MCF 10A (cell line): ENCODE data around the gene CLCN6. TPM values are rescaled to one million over a fixed set of nuclear protein-coding genes. Genes with fewer than 3 reads are reported as not detected.

Experiments
- BruUV-seq: library from RNA; stranded (reverse); fragments of 400-500 nt; replicated peaks from 2 replicates; lab custom pipeline; 2021; lab: Mats Ljungman, UMichigan
- CTCF ChIA-PET: fragments of 300-600 bp; sonication (Branson Sonifier 250); formaldehyde crosslinking; extraction: SDS; loops from one replicate; lab custom pipeline; 2021; ENCODE audit warnings: antibody characterized with exemption, inconsistent platforms; lab: Yijun Ruan, JAX
- POLR2A ChIA-PET: fragments of 300-600, 350-650 bp; sonication (Branson Sonifier 250); formaldehyde crosslinking; extraction: SDS; loops from one replicate; lab custom pipeline; 2020; ENCODE audit warnings: antibody characterized with exemption, inconsistent platforms; lab: Yijun Ruan, JAX
- DNase-seq: peaks from one replicate; pipeline ENCODE4 v3.0.0-alpha.2; 2018; ENCODE audit not compliant: unreplicated experiment
- H3K27ac Mint-ChIP-seq: one replicate; pipeline ENCODE4 v1.8.0; 2022; ENCODE audit warnings: mild to moderate bottlenecking, low read depth, mixed read lengths; ENCODE audit not compliant: unreplicated experiment
- H3K27me3 Mint-ChIP-seq: one replicate; pipeline ENCODE4 v1.8.0; 2022; ENCODE audit warnings: mixed read lengths; ENCODE audit not compliant: insufficient read depth, unreplicated experiment
- H3K36me3 Mint-ChIP-seq: one replicate; pipeline ENCODE4 v1.8.0; 2022; ENCODE audit warnings: mild to moderate bottlenecking, moderate library complexity, mixed read lengths; ENCODE audit not compliant: insufficient read depth, unreplicated experiment
- H3K4me1 Mint-ChIP-seq: one replicate; pipeline ENCODE4 v1.8.0; 2022; ENCODE audit warnings: mixed read lengths; ENCODE audit not compliant: insufficient read depth, unreplicated experiment
- H3K4me3 Mint-ChIP-seq: one replicate; pipeline ENCODE4 v1.8.0; 2022; ENCODE audit warnings: mild to moderate bottlenecking, moderate library complexity, mixed read lengths; ENCODE audit not compliant: unreplicated experiment
- H3K9me3 Mint-ChIP-seq: one replicate; pipeline ENCODE4 v1.8.0; 2022; ENCODE audit warnings: mixed read lengths; ENCODE audit not compliant: unreplicated experiment
- CTCF ChIP-seq: fragments of 200-600 bp; IDR thresholded peaks from one replicate; pipeline ENCODE4 v1.8.0; 2022; ENCODE audit warnings: antibody characterized with exemption, mild to moderate bottlenecking; ENCODE audit not compliant: unreplicated experiment
- intact Hi-C: fragments of 100-400 bp; cut with micrococcal nuclease; formaldehyde crosslinking; loops from 2 replicates; pipeline ENCODE4 v1.14.1; 2022
- total RNA-seq: library from RNA; stranded (reverse); gene quantifications from 2 replicates; pipeline ENCODE4 v1.2.3, GENCODE V29; 2022

The CLCN6 gene
- total RNA-seq, 1 experiment from 2014 or later = 12.3 TPM

DNA sequence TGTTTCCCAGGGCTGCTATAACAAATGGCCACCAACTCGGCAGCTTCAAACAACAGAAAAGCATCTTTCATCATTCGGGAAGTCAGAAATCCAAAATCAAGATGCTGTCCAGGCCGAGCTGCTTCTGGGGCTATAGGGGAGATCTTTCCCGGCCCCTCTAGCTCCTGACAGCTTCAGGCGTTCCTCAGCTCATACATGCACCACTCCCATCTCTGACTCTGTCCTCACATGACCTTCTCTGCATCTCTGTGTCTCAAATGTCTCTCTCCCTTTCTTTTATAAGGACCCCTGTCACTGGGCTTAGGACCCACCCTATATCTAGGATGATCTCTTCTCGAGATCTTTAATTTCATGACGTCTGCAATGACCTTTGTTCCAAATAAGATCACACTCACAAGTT is 66.6 kb downstream of the CLCN6 start:
- POLR2A ChIA-PET = interaction anchor here (0.8 kb wide), 1 partner anchor 10 kb away, joined by 3 read pairs; no protein-coding TSS in a partner anchor

GRCh38 chr1:11873395-11874257 is 67.6 kb downstream of the CLCN6 start:
- H3K9me3 Mint-ChIP-seq = no peaks in the 10 kb centered on the region
- BruUV-seq = no TSS peak
- ChIA-PET POLR2A (interaction anchor here (0.6 to 0.8 kb wide), 2 partner anchors 12 to 24 kb away, joined by 3 read pairs; no protein-coding TSS in a partner anchor), CTCF (no interaction called here)
- no peak for DNase-seq
- no peak overlapping the region for H3K27ac Mint-ChIP-seq
- intact Hi-C loops = no loop called here
- peaks cover 83% of the 10 kb centered on the region for H3K27me3 Mint-ChIP-seq
- H3K4me1 Mint-ChIP-seq = no peaks in the 10 kb centered on the region
- H3K4me3 Mint-ChIP-seq = no peak overlapping the region
- no peak for TF ChIP-seq CTCF
- peaks cover 7% of the 10 kb centered on the region for H3K36me3 Mint-ChIP-seq

More for the DNA sequence above, 66.6 kb downstream of the CLCN6 start:
- BruUV-seq = no TSS peak
- Mint-ChIP-seq H3K27me3 (peaks cover 93% of the 10 kb centered on the region), H3K4me3 (no peak overlapping the region), H3K27ac (no peak overlapping the region), H3K9me3 (no peaks in the 10 kb centered on the region), H3K4me1 (no peaks in the 10 kb centered on the region), H3K36me3 (peaks cover 7% of the 10 kb centered on the region)
- intact Hi-C loops = no loop called here
- TF ChIP-seq CTCF = no peak
- CTCF ChIA-PET = interaction anchor here (0.7 kb wide), 1 partner anchor 19 kb away, joined by 3 read pairs; no protein-coding TSS in a partner anchor
- no peak for DNase-seq

- Mint-ChIP-seq H3K4me3 (no peak overlapping the region), H3K36me3 (peaks cover 7% of the 10 kb centered on the region), H3K9me3 (no peaks in the 10 kb centered on the region), H3K4me1 (no peaks in the 10 kb centered on the region), H3K27me3 (peaks cover 83% of the 10 kb centered on the region), H3K27ac (no peak overlapping the region)
- CTCF ChIA-PET = no interaction called here
- DNase-seq = no peak
- intact Hi-C loops = no loop called here
- POLR2A ChIA-PET = interaction anchor here (0.6 kb wide), 1 partner anchor 25 kb away, joined by 3 read pairs; no protein-coding TSS in a partner anchor
- no TSS peak for BruUV-seq
- no peak for TF ChIP-seq CTCF
Measured at GRCh38 chr1:11874258-11874562, 68.2 kb downstream of the CLCN6 start.

DNA sequence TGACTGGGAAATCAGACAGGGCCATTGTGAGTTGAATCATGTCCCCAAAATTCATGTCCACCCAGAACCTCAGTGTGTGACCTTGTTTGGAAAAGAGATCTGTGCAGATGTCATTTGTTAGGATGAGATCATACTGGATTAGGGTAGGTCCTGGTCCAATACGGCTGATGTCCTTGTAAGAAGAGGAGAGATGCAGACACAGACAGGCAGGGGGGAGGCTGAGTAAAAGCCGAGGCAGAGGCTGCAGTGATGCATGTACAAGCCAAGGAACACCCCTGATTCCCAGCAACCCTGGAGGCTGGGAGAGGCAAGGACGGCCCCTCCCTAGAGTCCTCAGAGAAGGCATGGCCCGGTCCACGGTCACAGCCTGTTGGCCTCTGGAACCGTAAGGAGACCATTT is 68.6 kb downstream of the CLCN6 start:
- POLR2A ChIA-PET = no interaction called here
- no peak for TF ChIP-seq CTCF
- Mint-ChIP-seq H3K36me3 (peaks cover 7% of the 10 kb centered on the region), H3K4me3 (no peak overlapping the region), H3K27ac (no peak overlapping the region), H3K27me3 (peaks cover 83% of the 10 kb centered on the region), H3K9me3 (no peaks in the 10 kb centered on the region), H3K4me1 (no peaks in the 10 kb centered on the region)
- no TSS peak for BruUV-seq
- CTCF ChIA-PET = no interaction called here
- DNase-seq = no peak
- intact Hi-C loops = no loop called here
